HAP-1 (cell line): ENCODE measurements around the gene GAL.
"Not testable (repeated sequence)": the region's sequence is repeated elsewhere in the genome, so short reads cannot be mapped to it uniquely, and the experiment has no call there.

Experiments
- DNase-seq, 2 experiments: peaks; one replicate each; pipeline ENCODE4 v3.0.0-alpha.2; 2016 to 2020; ENCODE audit warnings: low spot score in 2 of 2
- H3K27me3 ChIP-seq: fragments of 250-450 bp; sonication (Bioruptor Pico); 2 replicates; pipeline ENCODE4 v1.5.1; 2020; ENCODE audit warnings: low read depth, mild to moderate bottlenecking, moderate library complexity
- H3K36me3 ChIP-seq: fragments of 250-450 bp; sonication (Bioruptor Pico); replicated peaks from 2 replicates; pipeline ENCODE4 v1.5.1; 2020; ENCODE audit warnings: mild to moderate bottlenecking
- H3K4me1 ChIP-seq: fragments of 250-450 bp; sonication (Bioruptor Pico); 2 replicates; pipeline ENCODE4 v1.5.1; 2020; ENCODE audit warnings: mild to moderate bottlenecking
- H3K4me3 ChIP-seq: fragments of 250-450 bp; sonication (Bioruptor Pico); 2 replicates; pipeline ENCODE4 v1.5.1; 2020; ENCODE audit warnings: mild to moderate bottlenecking, moderate library complexity
- H3K9me3 ChIP-seq: fragments of 250-450 bp; sonication (Bioruptor Pico); 2 replicates; pipeline ENCODE4 v1.5.1; 2020; ENCODE audit warnings: mild to moderate bottlenecking, moderate library complexity
- in situ Hi-C: fragments of 300-500 bp; cut with MboI; formaldehyde crosslinking; loops from 3 replicates; pipeline ENCODE4 v1.14.3; 2020; ENCODE audit warnings: low sequenced_read_pairs, inconsistent platforms, mixed read lengths

Gene GAL

DNA sequence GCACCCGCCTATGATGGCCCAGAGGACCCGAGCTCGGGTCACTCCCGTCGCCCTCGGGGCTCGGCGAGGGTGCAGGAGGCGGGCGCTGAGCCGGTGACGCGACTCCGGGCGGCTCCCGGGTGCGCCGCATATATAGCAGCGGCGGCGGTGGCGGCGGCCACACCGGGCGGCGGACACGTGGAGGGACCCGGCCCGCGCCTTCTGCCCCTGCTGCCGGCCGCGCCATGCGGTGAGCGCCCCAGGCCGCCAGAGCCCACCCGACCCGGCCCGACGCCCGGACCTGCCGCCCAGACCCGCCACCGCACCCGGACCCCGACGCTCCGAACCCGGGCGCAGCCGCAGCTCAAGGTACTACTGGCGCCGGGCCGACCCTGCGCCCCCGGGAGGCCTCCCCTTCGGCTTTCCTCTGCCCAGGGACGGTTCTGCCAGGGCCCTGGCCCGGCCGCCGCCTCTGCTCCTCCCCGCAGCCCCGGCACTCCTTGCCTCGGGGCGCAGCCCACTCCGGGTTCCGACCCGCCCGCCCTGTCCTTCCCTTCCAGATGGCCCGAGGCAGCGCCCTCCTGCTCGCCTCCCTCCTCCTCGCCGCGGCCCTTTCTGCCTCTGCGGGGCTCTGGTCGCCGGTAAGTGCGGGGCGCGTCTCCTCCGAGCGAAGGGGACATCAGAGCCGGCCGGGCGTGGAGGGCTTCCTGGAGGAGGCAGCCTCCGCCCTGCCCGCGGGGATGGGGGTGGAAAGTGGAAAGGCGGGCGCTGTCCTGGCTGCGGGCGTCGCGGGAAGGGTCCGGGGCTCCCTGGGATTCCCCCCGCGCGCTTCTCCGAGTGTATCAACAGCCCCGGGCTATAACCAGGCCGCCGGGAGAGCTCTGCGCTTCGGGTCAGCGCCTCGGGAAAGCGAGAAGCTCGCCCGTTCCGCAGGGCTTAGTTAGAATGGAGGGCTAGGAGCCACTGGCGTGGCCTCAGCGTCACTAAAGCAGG, at the start of gene GAL:
TSS of gene GAL (plus strand) at position 160 of the 972 bp plus-strand sequence. CDS start at position 540, 380 bp downstream.
- in situ Hi-C loops, result no loop called here
- Histone ChIP-seq H3K9me3 (no peaks in the 10 kb centered on the region), H3K27me3 (no peaks in the 10 kb centered on the region), H3K36me3 (no peaks in the 10 kb centered on the region), H3K4me3 (no peak within 1 kb of the TSS), H3K4me1 (no peaks in the 10 kb centered on the region)
- peak in 1 of 2 experiments; percentile 4 for DNase-seq

DNA sequence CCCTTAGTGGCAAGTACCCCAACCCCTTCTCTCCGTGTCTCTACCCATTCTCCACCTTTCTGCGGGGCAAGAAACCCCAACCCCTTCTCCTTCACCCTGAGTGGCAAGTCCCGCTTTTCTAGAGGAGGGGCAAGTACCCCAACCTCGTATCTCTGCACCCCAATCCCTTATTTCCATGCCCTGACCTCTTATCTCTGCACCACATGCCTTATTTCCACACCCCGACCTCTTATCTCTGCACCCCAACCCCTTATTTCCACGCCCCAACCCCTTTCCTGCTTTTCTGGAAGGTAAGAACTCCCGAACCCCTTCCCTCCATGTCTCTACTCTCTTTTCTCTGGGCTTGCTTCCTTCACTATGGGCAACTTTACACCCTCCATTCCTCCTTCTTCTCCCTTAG, 49.7 kb upstream of the GAL start:
- not testable (repeated sequence) for H3K36me3 ChIP-seq, DNase-seq, H3K9me3 ChIP-seq, H3K4me3 ChIP-seq, H3K4me1 ChIP-seq
- in situ Hi-C loops, result loop anchor here (25.0 kb wide), 1 partner anchor 453 kb away; no protein-coding TSS in a partner anchor
- peaks cover 14% of the 10 kb centered on the region; the same call in 1 of the 2 replicates for H3K27me3 ChIP-seq

GRCh38 chr11:68635172-68635571, 49.2 kb upstream of the GAL start:
- H3K4me1 ChIP-seq, H3K9me3 ChIP-seq, H3K4me3 ChIP-seq, DNase-seq, H3K36me3 ChIP-seq: not testable (repeated sequence)
- peaks cover 14% of the 10 kb centered on the region; the same call in 1 of the 2 replicates for H3K27me3 ChIP-seq
- in situ Hi-C loops, result loop anchor here (25.0 kb wide), 1 partner anchor 452 kb away; no protein-coding TSS in a partner anchor

DNA sequence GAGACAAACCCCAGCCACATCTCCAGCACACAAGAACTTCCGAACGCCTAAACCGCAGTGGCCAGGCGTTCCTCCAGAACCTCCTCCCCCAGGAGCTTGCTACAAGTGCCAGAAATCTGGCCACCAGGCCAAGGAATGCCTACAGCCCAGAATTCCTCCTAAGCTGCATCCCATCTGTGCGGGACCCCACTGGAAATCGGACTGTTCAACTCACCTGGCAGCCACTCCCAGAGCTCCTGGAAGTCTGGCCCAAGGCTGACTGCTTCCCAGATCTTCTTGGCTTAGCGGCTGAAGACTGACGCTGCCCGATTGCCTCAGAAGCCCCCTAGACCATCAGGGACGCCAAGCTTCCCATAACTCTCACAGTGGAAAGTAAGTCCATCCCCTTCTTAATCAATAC, 48.5 kb upstream of the GAL start:
- H3K9me3 ChIP-seq, H3K4me3 ChIP-seq: not testable (repeated sequence)
- in situ Hi-C loops, result loop anchor here (25.0 kb wide), 1 partner anchor 451 kb away; no protein-coding TSS in a partner anchor

GRCh38 chr11:68639322-68639721, 45.0 kb upstream of the GAL start:
- H3K4me1 ChIP-seq, H3K9me3 ChIP-seq, H3K4me3 ChIP-seq, H3K36me3 ChIP-seq, DNase-seq: not testable (repeated sequence)
- in situ Hi-C loops, result loop anchor here (25.0 kb wide), 1 partner anchor 448 kb away; no protein-coding TSS in a partner anchor
- peaks cover 11% of the 10 kb centered on the region for H3K27me3 ChIP-seq

More for the DNA sequence above, 48.5 kb upstream of the GAL start:
- peaks cover 14% of the 10 kb centered on the region; the same call in 1 of the 2 replicates for H3K27me3 ChIP-seq
- not testable (repeated sequence) for H3K4me1 ChIP-seq, DNase-seq, H3K36me3 ChIP-seq

DNA sequence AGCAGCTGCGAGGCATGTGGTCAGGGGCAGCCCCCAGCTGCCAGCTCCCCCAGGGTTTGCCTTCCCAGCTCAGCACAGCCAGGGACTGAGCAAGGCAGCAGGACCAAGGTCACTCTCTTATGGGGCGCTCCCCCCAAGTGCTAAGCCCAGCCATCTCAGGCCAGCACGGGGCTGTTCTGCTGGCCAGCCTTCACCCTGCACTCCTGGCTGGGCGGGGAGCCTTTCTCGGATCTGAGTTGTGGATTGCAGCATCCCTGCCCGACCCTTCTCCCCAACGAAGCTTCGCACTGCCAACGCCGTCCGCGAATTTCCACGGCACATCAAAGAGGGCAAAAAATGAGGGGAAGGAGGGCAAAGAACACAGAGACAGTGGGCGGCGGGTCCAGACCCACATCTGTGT, 42.5 kb upstream of the GAL start:
- H3K9me3 ChIP-seq, result peaks cover 8% of the 10 kb centered on the region
- H3K36me3 ChIP-seq, result no peaks in the 10 kb centered on the region
- H3K27me3 ChIP-seq, result peaks cover 5% of the 10 kb centered on the region
- H3K4me1 ChIP-seq, result no peaks in the 10 kb centered on the region
- DNase-seq, result no peak
- in situ Hi-C loops, result loop anchor here (25.0 kb wide), 1 partner anchor 445 kb away; no protein-coding TSS in a partner anchor
- no peak overlapping the region for H3K4me3 ChIP-seq

GRCh38 chr11:68643585-68643984, 40.8 kb upstream of the GAL start:
- peaks cover 12% of the 10 kb centered on the region for H3K9me3 ChIP-seq
- no peak overlapping the region for H3K4me3 ChIP-seq
- no peak for DNase-seq
- H3K36me3 ChIP-seq, result no peaks in the 10 kb centered on the region
- H3K4me1 ChIP-seq, result no peaks in the 10 kb centered on the region
- peaks cover 5% of the 10 kb centered on the region for H3K27me3 ChIP-seq
- in situ Hi-C loops, result loop anchor here (25.0 kb wide), 1 partner anchor 444 kb away; no protein-coding TSS in a partner anchor

- in situ Hi-C loops, result loop anchor here (25.0 kb wide), 1 partner anchor 440 kb away; no protein-coding TSS in a partner anchor
- H3K4me3 ChIP-seq, result no peak overlapping the region
- no peak for DNase-seq
- H3K4me1 ChIP-seq, result 0 out of 2 replicates have a peak, but pooled peaks cover 2% of the 10 kb centered on the region
- H3K27me3 ChIP-seq, result peaks cover 5% of the 10 kb centered on the region
- H3K36me3 ChIP-seq, result no peaks in the 10 kb centered on the region
- H3K9me3 ChIP-seq, result peaks cover 12% of the 10 kb centered on the region
Observed at GRCh38 chr11:68646832-68647231, 37.5 kb upstream of the GAL start.

- no peak overlapping the region for H3K4me3 ChIP-seq
- H3K4me1 ChIP-seq, result 0 out of 2 replicates have a peak, but pooled peaks cover 2% of the 10 kb centered on the region
- H3K27me3 ChIP-seq, result peaks cover 5% of the 10 kb centered on the region; the same call in 1 of the 2 replicates
- in situ Hi-C loops, result loop anchor here (25.0 kb wide), 1 partner anchor 437 kb away; no protein-coding TSS in a partner anchor
- H3K9me3 ChIP-seq, result peaks cover 12% of the 10 kb centered on the region
- no peaks in the 10 kb centered on the region for H3K36me3 ChIP-seq
- DNase-seq, result no peak
Observed at GRCh38 chr11:68649851-68650555, 34.3 kb upstream of the GAL start.

DNA sequence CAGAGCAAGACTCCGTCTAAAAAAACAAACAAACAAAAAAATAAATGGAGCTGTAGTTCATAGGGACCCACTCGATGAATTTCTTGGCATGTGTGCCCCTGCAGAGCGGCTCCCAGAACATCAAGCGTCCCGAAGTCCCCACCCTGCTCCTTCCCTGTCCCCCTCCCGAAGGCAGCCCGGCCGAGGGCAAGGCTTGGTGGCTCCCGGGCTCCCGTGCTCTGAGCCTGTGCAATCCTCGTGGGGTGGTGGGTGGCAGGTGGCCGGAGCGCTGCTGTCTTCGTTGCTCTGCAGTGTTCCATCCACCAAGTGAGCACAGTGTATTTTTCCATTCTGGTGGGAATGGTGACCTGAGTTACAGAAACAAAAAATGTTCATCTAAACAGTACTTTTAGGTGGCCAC, 33.5 kb upstream of the GAL start:
- Histone ChIP-seq H3K4me3 (no peak overlapping the region), H3K27me3 (peaks cover 5% of the 10 kb centered on the region; the same call in 1 of the 2 replicates), H3K36me3 (no peaks in the 10 kb centered on the region), H3K4me1 (0 out of 2 replicates have a peak, but pooled peaks cover 2% of the 10 kb centered on the region), H3K9me3 (peaks cover 12% of the 10 kb centered on the region)
- in situ Hi-C loops, result no loop called here
- no peak for DNase-seq

- 0 out of 2 replicates have a peak, but pooled peaks cover 2% of the 10 kb centered on the region for H3K4me1 ChIP-seq
- no peaks in the 10 kb centered on the region; the same call in 1 of the 2 replicates for H3K27me3 ChIP-seq
- DNase-seq, result no peak
- H3K36me3 ChIP-seq, result no peaks in the 10 kb centered on the region
- H3K4me3 ChIP-seq, result no peak overlapping the region
- in situ Hi-C loops, result no loop called here
- H3K9me3 ChIP-seq, result peaks cover 9% of the 10 kb centered on the region
Observed at GRCh38 chr11:68651208-68651984, 32.9 kb upstream of the GAL start.

GRCh38 chr11:68651985-68652682, 32.2 kb upstream of the GAL start:
- in situ Hi-C loops, result no loop called here
- DNase-seq, result no peak
- H3K36me3 ChIP-seq, result no peaks in the 10 kb centered on the region
- no peak overlapping the region for H3K4me3 ChIP-seq
- 0 out of 2 replicates have a peak, but pooled peaks cover 3% of the 10 kb centered on the region for H3K9me3 ChIP-seq
- no peaks in the 10 kb centered on the region for H3K27me3 ChIP-seq
- H3K4me1 ChIP-seq, result 0 out of 2 replicates have a peak, but pooled peaks cover 2% of the 10 kb centered on the region
